Skin epidermis (tissue), 12 donors: ENCODE results near the gene SMR3B.

ENCODE experiments used
- H3K27ac ChIP-seq, 21 experiments: fragments of 200-600 bp; sonication (generic) in 11 of 21; one replicate each; pipeline ENCODE4 v1.5.0; 2020; ENCODE audit warnings: mild to moderate bottlenecking in 3 of 21, inconsistent platforms in 2 of 21, moderate library complexity in 2 of 21
- H3K4me3 ChIP-seq, 7 experiments: fragments of 200-600 bp; sonication (generic) in 2 of 7; one replicate each; pipeline ENCODE4 v1.5.0; 2020; ENCODE audit warnings: inconsistent platforms in 2 of 7, mild to moderate bottlenecking in 2 of 7, moderate library complexity in 1 of 7

The SMR3B gene

GRCh38 chr4:70382691-70383181, at the start of gene SMR3B:
Gene SMR3B (plus strand): TSS chr4:70383131. CDS start chr4:70384511, 1,380 bp downstream.
- no peak within 1 kb of the TSS for H3K4me3 ChIP-seq
- no peak within 1 kb of the TSS for H3K27ac ChIP-seq

GRCh38 chr4:70334681-70335080, 48.2 kb upstream of the SMR3B start, which contains the start of gene CABS1:
Gene CABS1 (plus strand): TSS chr4:70334981. CDS start chr4:70335040, 59 bp downstream.
- no peak within 1 kb of the TSS for H3K27ac ChIP-seq
- no peak within 1 kb of the TSS for H3K4me3 ChIP-seq

DNA sequence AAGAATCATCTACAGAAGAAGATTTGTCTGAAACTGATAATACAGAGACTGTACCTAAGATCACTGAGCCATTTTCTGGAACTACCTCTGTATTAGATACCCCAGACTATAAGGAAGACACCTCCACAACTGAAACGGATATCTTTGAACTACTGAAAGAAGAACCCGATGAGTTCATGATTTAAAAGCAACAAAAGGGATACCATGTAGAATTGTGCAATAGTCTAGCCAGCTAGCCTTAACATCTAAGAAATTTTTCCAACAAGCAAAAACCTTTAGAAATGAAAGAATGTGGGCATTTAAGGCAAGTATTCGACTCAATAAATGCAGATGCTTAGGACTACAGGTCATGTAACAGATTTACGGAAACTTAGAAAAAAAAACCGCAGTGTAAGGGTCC, 46.9 kb upstream of the SMR3B start:
- no peak overlapping the region for H3K4me3 ChIP-seq
- H3K27ac ChIP-seq = no peak overlapping the region

DNA sequence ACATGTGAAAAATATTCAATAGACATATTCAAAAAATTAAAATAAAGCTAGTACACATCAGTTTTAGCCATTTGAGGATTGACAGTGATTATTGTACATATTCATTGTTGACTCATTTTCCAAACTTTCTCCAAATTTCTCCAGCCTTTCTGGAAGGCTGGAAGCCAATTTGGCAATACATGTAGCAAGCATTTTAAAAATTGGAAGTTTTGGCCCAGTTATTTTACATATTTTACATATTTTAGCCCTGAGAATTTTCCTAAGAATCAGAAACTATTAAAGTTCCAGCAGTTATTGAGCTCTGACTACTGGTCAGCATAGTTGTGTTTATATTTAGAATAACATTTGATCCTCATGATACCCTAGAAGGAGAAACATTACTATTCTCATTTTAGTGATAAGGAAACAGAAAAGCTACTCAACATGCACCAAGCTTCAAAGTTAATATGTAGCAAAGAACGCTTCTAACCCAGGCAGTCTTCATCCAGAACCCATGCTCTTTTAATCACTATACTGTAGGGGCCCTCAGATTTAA, 45.0 kb upstream of the SMR3B start:
- Histone ChIP-seq H3K27ac (no peak overlapping the region), H3K4me3 (no peak overlapping the region)

DNA sequence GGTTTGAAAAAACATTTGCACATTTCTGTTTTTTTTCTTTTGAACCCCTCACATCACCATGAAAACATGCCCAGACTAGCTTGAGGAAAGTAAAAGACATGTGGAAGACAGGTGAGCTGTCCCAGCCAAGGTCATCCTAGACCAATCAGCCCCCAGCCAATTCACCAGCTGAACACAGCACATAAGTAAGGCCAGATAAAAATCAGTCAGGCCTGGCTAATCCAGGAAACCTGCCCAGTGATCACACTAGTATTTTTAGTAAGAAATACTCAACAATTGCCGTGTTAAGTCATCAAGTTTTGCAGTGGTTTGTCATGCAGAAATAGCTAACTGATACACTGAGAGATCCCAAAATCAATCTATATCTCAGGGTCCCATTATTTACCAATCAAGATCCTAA, 26.7 kb upstream of the SMR3B start:
- no peak overlapping the region for H3K27ac ChIP-seq
- no peak overlapping the region for H3K4me3 ChIP-seq

GRCh38 chr4:70359115-70359661, 23.7 kb upstream of the SMR3B start:
- H3K27ac ChIP-seq = no peak overlapping the region
- no peak overlapping the region for H3K4me3 ChIP-seq

DNA sequence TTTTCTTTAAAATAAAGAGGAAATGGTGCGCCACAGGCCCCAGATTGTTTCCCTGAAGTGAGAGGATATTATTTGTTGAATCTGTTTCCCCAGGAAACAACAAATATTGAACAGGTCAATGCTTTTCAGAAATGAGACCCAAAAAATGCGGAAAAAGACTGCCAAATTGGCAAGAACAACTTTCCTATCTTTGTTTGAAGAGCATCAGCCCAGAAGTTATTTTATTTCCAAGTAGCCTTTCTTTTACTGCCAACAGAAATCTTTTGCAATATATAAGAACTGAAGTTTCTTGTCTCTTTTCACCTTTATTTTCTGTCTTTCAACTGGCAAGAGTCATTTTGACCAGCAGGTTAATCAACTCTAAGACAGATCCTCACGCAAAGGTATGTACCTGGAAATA, 22.5 kb upstream of the SMR3B start, which contains the start of gene SMR3A:
Gene SMR3A, plus strand, starts transcription at position 301 of the 400 bp plus-strand sequence. CDS start 1,356 bp downstream, outside the sequence.
- H3K4me3 ChIP-seq = no peak within 1 kb of the TSS
- H3K27ac ChIP-seq = no peak within 1 kb of the TSS

GRCh38 chr4:70364002-70364401, 18.9 kb upstream of the SMR3B start:
- H3K27ac ChIP-seq = no peak overlapping the region

DNA sequence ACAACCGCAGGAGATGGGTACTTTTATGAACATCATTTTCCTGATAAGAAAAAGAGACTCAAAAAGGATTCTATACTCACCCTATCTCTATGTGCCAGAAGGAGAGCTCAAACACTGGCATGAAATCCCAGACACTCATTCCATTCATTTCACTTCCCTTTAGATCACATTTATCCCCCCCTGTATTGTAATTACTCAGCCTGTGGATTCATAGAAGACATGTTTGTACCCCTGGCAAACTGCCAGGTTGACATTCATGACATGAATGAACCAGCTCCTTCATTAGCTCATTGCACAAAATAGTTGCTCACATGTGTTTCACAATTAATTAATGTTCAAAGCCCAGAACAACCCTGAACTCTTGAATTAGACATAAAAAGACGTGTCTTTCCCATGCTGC, 17.5 kb upstream of the SMR3B start:
- no peak overlapping the region for H3K4me3 ChIP-seq
- H3K27ac ChIP-seq = no peak overlapping the region

More at GRCh38 chr4:70364002-70364401, 18.9 kb upstream of the SMR3B start:
- H3K4me3 ChIP-seq = no peak overlapping the region

GRCh38 chr4:70367813-70368212, 15.1 kb upstream of the SMR3B start:
- H3K4me3 ChIP-seq = no peak overlapping the region
- H3K27ac ChIP-seq = no peak overlapping the region

DNA sequence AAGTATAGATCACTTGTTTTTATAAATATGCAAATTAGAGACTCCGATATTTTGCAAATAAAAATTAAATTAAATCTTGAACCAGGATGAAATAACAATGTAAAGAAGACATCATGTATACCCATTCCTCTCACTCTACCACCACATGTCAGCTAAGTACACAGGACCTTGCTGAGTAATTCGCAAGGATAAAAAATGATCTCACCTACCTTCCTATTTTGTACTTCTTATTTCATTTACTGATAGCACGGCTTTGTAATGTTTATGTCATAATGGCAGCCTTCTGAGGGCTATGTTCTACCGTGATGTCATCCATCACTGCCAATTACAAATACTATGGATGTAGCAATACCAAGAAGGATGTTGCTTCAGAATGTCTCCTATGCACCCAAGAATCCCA, 10.9 kb upstream of the SMR3B start:
- H3K4me3 ChIP-seq = no peak overlapping the region
- no peak overlapping the region for H3K27ac ChIP-seq

DNA sequence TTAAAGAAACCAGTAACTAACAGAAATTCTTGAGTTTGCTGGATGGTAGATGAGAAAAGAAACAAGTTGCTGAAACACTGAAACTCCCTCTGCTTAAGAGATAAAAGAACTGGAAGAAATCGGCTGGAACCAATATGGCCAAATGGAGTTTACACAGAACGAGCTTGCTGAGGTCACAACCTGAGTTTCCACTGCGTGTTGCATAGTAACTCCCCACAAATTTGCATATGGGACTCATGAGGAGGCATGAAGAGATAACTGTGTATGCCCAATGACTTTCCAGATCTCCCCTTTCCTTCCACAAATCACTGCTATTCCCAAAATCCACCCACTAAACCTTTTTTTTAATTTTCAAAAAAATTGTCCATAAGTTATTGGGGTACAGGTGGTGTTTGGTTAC, 10.2 kb upstream of the SMR3B start:
- Histone ChIP-seq H3K4me3 (no peak overlapping the region), H3K27ac (no peak overlapping the region)

- H3K27ac ChIP-seq = no peak overlapping the region
- H3K4me3 ChIP-seq = no peak overlapping the region
These were observed 2.4 kb upstream of the SMR3B start for GRCh38 chr4:70380578-70380977.

GRCh38 chr4:70392057-70392776, 9.3 kb downstream of the SMR3B start:
- no peak overlapping the region for H3K27ac ChIP-seq
- no peak overlapping the region for H3K4me3 ChIP-seq

DNA sequence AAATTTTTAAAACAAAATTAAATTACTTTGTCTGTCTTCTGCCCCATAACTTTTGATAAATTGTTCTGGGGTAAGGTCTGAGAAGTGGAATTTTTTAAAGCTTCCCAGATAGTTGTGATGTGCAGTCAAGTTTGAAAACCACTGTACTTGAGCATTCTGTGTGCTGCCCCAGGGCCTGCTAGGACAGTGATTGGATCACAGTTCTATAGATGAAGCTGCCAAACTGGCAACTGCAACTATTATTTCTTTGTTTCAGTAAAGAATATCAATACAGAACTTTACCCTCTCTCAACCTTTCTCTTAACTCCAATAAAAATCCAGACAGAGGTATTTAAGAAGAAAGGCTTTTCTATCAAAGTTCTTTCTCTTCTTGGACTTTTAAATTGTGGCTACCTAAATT, 14.6 kb downstream of the SMR3B start, which contains the start of gene OPRPN:
Gene OPRPN, plus strand, starts transcription at position 361 of the 400 bp plus-strand sequence. CDS start 1,346 bp downstream, outside the sequence.
- Histone ChIP-seq H3K27ac (no peak within 1 kb of the TSS), H3K4me3 (no peak within 1 kb of the TSS)

- H3K27ac ChIP-seq = no peak overlapping the region
These were observed 16.4 kb downstream of the SMR3B start for GRCh38 chr4:70399319-70399718.

DNA sequence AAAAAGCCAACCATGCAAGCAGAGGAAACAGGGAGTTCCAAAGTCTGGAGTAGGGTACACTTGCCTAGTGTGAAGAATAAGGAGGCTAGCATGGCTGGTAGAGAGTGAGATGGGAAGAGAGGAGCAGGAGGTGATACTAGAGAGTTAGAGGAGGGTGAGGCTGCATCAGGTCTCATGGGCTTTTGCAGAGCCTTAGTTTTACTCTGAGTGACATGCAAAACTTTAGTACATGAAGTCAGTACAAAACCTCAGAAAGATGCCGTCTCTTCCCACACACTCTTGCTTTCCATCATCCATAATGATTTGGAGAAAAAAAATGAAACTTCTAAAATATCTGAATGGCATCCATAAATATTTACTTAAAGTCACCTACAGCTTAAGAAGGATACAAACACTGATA, 19.8 kb downstream of the SMR3B start:
- Histone ChIP-seq H3K4me3 (no peak overlapping the region), H3K27ac (no peak overlapping the region)

More at GRCh38 chr4:70399319-70399718, 16.4 kb downstream of the SMR3B start:
- no peak overlapping the region for H3K4me3 ChIP-seq

GRCh38 chr4:70405765-70406164, 22.8 kb downstream of the SMR3B start:
- H3K27ac ChIP-seq = no peak overlapping the region
- H3K4me3 ChIP-seq = no peak overlapping the region

DNA sequence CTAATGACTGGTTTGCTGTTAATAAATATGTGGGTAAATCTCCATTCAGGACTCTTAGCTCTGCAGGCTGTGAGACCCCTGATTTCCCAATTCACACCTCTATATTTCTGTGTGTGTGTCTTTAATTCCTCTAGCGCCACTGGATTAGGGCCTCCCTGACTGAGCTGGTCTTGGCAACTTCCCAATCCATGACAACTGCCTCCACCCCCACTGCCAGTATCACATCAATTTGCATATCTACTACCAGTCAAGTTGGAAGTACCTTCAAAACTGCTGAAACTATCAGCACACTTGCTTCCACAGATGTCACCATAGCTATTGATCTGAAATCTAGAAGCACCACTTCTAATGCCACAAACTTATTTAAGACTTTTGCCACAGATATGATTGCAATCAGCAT, 42.4 kb downstream of the SMR3B start:
- H3K27ac ChIP-seq = no peak overlapping the region
- no peak overlapping the region for H3K4me3 ChIP-seq

GRCh38 chr4:70426789-70427188, 43.9 kb downstream of the SMR3B start:
- Histone ChIP-seq H3K4me3 (no peak overlapping the region), H3K27ac (no peak overlapping the region)

- Histone ChIP-seq H3K4me3 (no peak overlapping the region), H3K27ac (no peak overlapping the region)
These were observed 54.3 kb downstream of the SMR3B start for GRCh38 chr4:70437197-70437596.
